Stimulated activated CD4-positive, alpha-beta T cell treated with anti-CD3 and anti-CD28 coated beads, TNF-alpha, amount 100 ng/mL, for 1 hour (primary cell): ENCODE measurements around the gene STK4.

Experiments
- DNase-seq, 3 donors: peaks; one replicate each; pipeline ENCODE4 v3.0.0-alpha.2; 2020; ENCODE audit warnings: low read depth in 3 of 3, low spot score in 1 of 3

The STK4 gene

DNA sequence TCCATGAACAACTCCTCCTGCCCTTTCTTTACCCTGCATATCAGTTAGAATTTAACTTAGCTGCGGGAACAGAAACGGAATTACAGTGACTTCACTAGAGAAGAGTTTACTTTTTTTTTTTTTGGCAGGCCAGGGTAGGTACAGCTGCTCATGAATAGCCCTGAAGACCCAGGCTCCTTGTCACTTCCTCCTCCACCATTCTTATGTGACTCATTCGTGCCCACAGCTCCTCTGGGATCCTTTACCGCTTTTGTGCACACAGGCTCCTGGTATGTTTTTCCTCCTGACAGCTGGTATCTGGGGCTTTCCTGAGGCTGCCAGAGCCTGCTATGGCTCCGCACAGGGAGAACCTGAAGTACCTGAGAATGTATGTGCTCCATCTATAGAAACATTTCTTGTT lies 138.5 kb downstream of the STK4 start:
- DNase-seq: no peak

DNA sequence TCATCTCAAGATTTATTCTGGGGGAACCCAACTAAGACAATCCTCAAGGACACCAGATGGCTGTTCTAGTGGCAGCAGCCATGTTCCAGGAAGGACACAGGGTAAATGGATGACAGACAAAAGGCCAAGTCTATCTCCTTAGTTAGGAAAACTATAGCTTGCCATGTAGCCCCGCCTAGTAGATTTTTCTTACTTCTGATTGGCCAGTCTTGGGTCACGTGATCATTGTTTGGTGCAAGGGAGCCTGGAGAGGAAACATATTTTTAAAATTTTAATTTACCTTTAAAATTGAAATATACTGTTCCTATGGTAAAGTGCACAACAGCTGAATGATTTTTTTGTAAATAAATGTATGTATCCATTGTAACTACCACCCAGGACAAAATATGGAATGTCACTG lies 139.0 kb downstream of the STK4 start:
- DNase-seq: no peak

DNA sequence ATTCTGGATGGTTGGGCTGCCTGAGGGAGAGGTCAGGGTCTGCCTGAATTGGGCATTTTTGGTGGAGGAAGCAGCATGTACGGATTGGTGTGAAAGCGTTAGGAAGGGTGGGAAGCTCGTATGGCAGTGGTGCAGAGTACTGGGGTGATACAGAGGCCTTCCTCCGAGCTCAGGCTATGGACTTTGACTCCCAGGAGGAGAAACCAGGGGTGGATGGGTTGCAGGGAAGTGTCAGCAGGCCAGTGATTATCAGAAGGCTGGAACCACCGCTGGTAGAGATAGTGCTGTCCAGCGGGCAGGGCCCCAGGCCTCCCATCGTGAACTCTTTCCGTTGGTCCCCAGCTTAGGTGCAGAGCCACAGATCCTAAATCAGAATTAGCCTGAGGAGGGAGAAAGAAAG lies 143.3 kb downstream of the STK4 start:
- DNase-seq: no peak

DNA sequence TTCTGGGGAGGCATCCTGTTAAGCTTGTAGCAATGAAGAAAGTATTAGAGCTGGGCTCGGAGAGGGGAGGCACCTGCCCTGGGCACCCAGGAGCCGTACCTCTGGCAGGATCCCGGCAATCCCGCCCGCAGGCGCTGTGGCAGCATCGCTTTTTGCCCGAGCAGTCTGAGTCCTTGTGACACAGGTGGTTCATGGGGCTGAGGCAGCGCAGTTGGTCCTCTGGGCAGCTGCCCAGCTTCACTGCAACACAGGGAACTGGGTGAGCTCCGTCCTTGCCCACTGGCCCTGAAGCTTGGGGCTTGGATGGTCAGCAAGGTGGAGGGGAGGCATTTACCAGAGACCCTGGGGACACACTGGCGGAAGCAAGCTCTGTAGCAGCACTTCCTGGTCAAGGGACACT lies 144.0 kb downstream of the STK4 start:
- DNase-seq: no peak

DNA sequence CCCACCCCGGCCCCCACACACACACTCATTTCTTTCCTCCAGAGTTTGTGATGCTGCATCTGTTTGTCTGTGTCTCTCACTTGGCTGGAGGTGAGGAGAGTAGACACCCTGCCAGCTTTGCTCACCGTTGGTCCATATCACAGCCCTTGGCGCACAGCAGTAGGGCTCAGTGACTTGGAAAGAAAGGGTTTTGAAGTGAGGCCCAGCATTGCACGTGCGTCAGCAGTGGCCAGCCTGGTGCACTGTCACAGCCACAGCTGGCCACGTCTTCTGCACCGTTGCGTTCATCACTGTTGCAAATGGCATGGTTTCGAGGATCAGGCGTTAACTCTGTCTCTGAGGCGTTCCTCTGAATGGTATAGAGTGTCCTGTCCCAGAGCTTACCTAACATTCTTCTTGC lies 145.0 kb downstream of the STK4 start:
- no peak for DNase-seq

DNA sequence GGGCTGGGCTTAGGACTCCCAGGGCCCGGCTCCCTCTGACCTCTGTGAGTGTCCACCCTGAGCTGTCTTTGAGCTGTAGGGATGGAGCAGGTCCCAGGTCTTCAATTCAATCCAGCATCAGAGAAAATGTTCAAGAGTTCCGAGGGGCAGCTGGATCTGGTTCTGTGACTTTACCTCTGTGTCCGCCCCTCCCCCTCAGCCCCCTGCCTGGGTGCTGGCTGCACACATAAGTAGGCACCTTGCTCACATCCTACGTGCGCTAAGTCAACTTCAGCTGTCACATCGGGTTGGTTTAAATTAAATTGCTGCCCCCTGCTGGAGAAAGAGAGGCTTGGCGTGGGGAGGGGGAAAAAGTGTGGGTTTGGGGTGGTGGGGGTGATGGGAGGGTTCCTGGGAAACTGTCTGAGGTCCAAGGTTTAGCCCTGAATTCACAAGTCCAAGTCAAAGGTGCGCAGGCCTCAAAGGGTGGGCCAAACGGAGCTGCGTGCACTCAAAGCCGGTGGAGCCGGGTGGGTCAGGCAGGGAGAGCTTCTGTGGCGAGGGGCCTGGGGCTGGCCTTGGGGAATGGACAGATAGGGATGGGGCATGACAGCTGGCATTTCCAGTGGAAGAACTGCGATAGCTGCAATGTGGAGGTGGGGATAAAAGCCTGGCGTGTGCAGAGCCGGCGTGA lies 145.6 kb downstream of the STK4 start:
- DNase-seq: no peak

DNA sequence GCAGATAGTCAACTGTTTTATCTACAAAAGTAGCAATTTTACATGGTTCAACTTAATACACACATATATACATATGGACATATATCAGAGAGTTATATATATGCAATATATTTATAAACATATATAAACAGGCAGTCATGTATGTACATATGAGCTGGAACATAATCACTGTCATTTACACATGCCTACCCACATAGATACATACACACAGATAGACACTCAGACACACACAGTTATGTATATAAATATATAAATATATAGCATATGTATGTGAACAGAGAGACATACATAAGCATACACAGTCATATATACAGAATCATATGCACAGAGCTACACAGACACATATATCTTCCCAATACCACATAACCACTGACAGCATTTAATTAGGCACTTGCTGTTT lies 146.4 kb downstream of the STK4 start:
- DNase-seq: no peak

DNA sequence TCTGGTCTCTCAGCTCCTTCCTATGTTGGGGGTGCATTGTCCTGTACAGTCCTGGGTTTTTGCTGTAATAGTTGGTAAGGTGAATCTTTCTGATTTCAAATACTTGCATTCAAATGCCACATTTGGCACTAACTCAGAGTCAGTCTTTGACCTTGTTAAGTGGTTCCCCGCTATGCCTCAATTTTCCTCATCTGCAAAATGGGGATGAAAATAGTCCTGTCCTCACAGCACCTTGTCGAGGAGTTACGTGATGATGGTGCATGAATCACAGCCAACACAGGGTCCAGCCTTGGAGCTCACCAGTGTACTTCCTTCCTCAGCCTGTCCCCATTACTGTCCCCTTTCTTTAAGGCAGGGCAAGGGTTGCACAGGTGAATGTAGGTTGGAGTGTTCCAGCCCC lies 147.6 kb downstream of the STK4 start:
- DNase-seq: no peak

DNA sequence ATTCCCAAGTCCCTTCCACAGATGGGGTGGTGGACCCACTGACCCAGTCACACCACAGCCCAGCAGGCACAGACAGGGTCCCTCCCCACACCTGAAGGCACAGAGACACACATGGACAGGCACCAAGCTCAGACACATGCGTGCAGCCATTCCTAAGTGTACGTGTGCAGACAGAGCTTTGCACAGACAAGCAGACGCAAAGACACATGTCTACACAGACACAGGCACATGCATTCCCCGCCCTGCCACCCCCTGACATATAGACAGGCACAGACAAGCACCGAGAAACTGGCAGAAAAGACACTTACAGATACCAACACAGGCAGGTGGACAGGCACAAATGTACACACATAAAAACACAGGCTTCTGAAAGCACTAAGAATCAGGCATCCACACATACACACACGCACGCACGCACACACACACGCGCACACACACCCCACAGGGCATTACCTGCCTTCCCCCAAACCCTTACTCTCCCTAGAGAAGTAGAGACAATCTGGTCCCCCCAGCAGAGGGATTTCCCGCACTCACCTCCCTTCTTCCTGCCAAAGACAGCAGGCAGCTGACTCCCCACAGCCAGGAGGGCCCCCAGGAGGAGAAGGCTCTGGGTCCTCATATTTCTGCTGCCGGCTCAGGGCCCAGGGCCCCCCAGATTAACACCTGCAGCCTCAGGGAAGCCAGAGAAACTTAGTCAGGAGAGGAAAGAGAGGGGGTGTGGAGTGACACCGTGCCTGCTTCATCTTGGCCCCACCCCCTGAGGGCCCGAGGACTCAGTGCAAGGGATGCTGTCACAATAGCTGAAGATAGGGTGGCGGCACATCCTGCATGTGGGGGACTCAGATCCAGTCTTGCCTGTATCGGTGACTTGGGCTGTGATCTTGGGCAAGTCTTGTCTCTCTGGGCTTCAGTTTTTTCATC lies 148.4 kb downstream of the STK4 start, which contains the start of gene WFDC5:
WFDC5 (minus strand) TSS at position 710 of the 921 bp plus-strand sequence; CDS start at position 619, 91 bp downstream.
- no peak for DNase-seq

DNA sequence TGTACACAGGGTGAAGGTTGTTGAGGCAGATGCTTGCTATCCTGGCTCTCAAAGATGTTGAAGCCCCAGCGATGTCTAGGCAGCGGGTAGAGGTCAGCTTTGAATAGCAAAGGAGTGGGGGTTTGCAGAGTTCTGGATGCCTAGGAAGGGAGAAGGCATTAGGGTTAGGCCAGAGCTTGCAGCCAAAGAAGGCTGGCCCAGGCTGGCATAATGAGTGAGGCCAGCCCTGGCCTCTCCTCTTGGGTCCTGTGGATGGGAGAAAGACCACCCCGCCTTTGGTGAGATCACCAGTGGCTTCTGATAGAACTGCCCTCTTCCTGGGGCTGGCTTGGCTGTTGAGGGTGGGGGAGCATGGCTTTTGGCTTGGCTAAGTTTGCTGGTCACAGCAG lies 149.1 kb downstream of the STK4 start:
- no peak for DNase-seq

DNA sequence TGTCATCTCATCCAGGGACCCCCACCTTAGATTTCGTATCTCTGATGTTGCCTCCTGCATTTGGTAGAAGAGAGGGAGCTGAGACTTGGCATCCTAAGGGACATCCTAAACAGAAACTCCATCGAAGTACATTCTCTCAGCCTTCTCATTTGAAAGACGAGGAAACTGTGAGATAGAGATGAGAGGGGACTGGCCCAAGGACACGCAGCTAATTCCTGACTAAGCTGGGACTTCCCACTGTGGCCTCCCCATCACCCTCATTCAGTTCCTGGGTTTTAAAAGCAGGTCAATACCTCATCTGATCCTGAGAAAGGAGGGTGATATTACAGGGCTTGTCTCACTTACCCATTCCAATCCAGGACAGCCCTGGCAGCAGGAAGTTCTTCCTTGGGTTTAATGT lies 149.5 kb downstream of the STK4 start:
- no peak for DNase-seq

DNA sequence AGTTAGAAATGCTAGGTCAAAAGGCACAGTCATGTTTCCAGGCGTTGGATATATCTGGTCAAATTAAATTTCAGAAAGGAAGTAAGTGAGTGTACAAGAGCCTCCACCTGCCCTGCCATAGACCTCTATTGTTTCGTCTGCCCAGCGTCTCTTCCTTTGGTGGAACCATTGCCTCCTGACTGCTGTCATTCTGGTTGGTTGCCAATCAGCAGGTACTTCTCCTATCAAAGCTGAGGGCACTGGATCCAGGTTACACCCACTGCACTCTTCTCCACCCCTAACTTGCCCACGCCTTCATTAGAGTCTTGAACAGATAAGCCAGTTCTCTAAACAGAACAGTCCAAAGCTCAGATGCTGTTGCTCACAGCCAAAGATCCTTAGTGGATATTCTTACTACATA lies 151.3 kb downstream of the STK4 start:
- DNase-seq: no peak

DNA sequence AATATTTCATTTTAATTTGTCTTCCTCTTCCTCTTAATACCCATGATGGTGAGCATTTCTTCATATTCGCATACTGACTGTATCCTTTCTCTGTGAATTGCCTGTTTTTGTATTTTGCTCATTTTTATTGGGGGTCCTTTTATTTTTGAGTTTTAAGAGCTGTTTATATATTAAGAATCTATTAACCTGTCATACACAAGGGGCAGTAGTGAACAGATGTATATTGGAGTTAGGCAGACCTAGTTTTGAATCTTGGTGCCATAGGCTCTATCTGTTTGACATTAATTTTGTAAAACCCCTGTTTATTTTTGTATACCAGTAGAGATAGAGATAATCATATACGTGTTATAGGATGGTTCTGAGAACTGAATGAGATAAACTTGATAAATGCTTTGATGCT lies 151.7 kb downstream of the STK4 start:
- DNase-seq: no peak

DNA sequence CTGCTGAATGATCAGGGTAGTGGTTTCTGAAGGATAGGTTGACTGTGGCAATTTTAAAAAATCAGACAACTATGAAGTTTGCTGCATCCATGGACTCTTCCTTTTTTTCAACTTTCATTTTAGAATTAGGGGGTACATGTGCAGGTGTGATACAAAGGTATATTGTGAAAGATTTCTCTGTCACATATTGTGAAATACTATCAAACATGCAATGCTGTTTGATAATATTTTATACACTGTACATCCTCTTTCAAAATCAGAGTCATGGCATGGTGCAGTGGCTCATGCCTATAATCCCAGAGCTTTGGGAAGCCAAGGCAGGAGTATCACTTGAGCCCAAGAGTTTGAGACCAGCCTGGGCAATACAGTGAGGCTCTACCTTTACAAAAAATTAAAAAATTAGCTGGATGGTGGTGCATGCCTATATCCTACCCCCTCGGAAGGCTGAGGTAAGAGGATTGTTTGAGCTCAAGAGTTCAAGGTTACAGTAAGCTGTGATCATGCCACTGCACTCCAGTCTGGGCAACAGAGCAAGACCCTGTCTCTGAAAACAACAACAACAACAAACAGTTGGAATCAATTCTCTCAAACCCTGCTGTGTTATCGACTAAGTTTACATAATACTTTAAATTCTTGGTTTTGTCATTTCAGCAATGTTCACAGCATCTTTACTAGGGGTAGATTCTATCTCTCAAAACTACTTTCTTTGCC lies 153.4 kb downstream of the STK4 start:
- no peak for DNase-seq

DNA sequence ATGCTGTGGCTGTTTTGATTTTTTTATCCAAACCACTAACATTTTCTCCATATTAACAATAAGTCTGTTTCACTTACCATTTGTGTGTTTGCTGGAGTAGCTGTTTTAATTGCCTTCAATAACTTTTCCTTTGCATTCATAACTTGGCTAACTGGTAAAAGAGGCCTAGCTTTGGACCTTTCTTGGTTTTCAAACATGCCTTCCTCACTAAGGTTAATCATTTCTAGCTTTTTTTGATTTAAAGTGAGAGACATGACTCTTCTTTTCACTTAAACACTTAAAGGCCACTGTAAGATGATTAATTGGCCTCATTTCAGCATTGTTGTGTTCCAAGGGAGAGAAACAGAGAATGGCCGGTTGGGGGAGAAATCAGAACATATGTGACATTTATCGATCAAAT lies 155.1 kb downstream of the STK4 start:
- no peak for DNase-seq

DNA sequence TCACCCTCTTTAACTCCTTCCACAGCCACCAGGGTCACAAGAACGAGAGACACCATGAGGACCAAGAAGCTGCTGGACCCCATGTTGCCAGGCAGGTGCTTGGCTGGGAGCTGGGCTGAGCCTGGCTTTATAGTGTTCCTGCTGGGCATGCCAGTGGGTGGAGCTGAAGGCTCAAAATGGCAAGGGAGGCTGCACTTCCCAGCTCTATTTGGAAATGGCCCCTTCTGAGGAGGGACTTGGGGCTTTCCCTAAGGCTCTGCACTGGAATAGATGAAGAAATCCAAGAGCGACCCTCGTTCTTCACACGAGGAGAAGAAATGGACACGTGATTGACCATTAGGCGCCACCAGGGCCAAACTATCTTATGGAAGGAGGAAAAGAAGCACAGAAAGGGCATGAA lies 158.1 kb downstream of the STK4 start, which contains the start of gene WFDC12:
WFDC12 (minus strand) TSS at position 101 of the 400 bp plus-strand sequence; CDS start at position 83, 18 bp downstream.
- no peak for DNase-seq

DNA sequence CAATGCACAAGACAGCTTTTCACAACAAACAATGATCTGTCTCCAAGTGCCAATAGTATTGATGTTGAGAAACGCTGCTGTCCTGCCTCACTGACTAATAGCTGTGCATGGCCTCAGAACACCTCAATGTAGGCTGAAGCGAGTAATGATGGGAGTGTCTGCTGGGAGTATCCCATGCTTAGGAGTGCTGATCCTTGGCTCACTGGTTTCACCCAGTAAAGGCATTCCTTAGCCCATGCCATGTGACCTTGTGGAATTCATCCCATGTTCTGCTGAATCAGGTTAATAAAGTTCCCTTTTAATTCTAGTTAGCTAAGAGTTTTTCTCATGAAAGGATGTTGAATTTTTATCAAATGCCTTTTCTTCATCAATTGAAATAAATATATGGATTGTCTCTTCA lies 161.8 kb downstream of the STK4 start:
- DNase-seq: no peak
